ENCODE results near the gene TTC33.

DNA sequence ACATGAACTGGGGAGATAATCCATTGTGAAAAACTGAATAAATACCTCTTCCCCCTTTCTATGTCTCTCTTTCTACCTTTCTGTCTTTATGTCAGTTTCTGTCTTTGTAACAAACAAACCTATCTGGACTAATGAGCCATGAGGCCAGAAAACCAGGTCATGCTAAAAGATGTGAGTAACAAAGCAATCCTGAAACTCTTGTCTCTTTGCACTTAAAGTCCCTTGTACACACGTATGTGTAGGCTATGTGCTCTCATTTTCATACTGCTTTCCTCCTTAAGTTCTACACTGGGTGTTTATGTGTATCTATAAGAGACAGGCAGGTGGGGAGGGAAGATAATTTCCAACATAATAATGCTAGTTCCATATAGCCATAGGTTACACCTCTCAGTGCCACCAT, 199.9 kb downstream of the TTC33 start:
- TF ChIP-seq, protein P1, sequence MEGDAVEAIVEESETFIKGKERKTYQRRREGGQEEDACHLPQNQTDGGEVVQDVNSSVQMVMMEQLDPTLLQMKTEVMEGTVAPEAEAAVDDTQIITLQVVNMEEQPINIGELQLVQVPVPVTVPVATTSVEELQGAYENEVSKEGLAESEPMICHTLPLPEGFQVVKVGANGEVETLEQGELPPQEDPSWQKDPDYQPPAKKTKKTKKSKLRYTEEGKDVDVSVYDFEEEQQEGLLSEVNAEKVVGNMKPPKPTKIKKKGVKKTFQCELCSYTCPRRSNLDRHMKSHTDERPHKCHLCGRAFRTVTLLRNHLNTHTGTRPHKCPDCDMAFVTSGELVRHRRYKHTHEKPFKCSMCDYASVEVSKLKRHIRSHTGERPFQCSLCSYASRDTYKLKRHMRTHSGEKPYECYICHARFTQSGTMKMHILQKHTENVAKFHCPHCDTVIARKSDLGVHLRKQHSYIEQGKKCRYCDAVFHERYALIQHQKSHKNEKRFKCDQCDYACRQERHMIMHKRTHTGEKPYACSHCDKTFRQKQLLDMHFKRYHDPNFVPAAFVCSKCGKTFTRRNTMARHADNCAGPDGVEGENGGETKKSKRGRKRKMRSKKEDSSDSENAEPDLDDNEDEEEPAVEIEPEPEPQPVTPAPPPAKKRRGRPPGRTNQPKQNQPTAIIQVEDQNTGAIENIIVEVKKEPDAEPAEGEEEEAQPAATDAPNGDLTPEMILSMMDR (IDR thresholded peaks at IDR 0.05), result no peak
- TF ChIP-seq POLR2AphosphoS5 (IDR thresholded peaks at IDR 0.05; ENCODE audit: low read depth, low read length), result no peak
